ENCODE data around the gene CCND1. TPM values are rescaled to one million over a fixed set of nuclear protein-coding genes. Genes with fewer than 3 reads are reported as not detected.

Gene CCND1
- total RNA-seq, 1 donor from 2014 or later: 85.0 TPM

DNA sequence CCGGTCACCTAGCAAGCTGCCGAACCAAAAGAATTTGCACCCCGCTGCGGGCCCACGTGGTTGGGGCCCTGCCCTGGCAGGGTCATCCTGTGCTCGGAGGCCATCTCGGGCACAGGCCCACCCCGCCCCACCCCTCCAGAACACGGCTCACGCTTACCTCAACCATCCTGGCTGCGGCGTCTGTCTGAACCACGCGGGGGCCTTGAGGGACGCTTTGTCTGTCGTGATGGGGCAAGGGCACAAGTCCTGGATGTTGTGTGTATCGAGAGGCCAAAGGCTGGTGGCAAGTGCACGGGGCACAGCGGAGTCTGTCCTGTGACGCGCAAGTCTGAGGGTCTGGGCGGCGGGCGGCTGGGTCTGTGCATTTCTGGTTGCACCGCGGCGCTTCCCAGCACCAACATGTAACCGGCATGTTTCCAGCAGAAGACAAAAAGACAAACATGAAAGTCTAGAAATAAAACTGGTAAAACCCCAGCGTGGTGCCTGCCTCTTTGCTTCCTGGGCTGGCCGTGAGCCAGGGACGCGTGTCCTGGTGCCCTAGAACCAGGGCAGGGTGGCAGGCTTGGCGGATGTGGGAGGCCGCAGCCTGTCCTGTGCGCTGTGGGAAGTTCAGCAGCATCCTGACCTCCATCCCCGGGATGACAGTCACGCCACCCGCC lies 13.2 kb downstream of the CCND1 start:
- Mint-ChIP-seq H3K27me3 (ENCODE audit: insufficient read depth, low read depth) (peaks cover 9% of the 10 kb centered on the region), H3K9me3 (no peaks in the 10 kb centered on the region), H3K36me3 (peaks cover 21% of the 10 kb centered on the region), H3K27ac (no peak overlapping the region), H3K4me3 (no peak overlapping the region), H3K4me1 (peaks cover 45% of the 10 kb centered on the region)
- no peaks in the 10 kb centered on the region for H3K27me3 ChIP-seq
- no peaks in the 10 kb centered on the region for H3K79me2 ChIP-seq (ENCODE audit: low read depth)
- no peaks in the 10 kb centered on the region for H3K9me3 ChIP-seq (ENCODE audit: low read depth)
- peaks cover 20% of the 10 kb centered on the region for H3K4me1 ChIP-seq
- H4K20me1 ChIP-seq (ENCODE audit: low read depth): peaks cover 35% of the 10 kb centered on the region
- H3F3A ChIP-seq (ENCODE audit: low read depth): peaks cover 39% of the 10 kb centered on the region
- H3K27ac ChIP-seq: no peak overlapping the region
- no peak overlapping the region for H2AFZ ChIP-seq (replicated peaks)
- H3K36me3 ChIP-seq: no peaks in the 10 kb centered on the region
- TF ChIP-seq, protein P1, sequence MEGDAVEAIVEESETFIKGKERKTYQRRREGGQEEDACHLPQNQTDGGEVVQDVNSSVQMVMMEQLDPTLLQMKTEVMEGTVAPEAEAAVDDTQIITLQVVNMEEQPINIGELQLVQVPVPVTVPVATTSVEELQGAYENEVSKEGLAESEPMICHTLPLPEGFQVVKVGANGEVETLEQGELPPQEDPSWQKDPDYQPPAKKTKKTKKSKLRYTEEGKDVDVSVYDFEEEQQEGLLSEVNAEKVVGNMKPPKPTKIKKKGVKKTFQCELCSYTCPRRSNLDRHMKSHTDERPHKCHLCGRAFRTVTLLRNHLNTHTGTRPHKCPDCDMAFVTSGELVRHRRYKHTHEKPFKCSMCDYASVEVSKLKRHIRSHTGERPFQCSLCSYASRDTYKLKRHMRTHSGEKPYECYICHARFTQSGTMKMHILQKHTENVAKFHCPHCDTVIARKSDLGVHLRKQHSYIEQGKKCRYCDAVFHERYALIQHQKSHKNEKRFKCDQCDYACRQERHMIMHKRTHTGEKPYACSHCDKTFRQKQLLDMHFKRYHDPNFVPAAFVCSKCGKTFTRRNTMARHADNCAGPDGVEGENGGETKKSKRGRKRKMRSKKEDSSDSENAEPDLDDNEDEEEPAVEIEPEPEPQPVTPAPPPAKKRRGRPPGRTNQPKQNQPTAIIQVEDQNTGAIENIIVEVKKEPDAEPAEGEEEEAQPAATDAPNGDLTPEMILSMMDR (IDR thresholded peaks at IDR 0.05): no peak
- TF ChIP-seq EZH2phosphoT487 (IDR thresholded peaks at IDR 0.05): no peak
- no peak for TF ChIP-seq EZH2 (IDR thresholded peaks at IDR 0.05)
- no peak overlapping the region for H3K9ac ChIP-seq
- no peak for DNase-seq (ENCODE audit: low spot score)
- no peak overlapping the region for H3K4me3 ChIP-seq
- H3K4me2 ChIP-seq: no peak overlapping the region

DNA sequence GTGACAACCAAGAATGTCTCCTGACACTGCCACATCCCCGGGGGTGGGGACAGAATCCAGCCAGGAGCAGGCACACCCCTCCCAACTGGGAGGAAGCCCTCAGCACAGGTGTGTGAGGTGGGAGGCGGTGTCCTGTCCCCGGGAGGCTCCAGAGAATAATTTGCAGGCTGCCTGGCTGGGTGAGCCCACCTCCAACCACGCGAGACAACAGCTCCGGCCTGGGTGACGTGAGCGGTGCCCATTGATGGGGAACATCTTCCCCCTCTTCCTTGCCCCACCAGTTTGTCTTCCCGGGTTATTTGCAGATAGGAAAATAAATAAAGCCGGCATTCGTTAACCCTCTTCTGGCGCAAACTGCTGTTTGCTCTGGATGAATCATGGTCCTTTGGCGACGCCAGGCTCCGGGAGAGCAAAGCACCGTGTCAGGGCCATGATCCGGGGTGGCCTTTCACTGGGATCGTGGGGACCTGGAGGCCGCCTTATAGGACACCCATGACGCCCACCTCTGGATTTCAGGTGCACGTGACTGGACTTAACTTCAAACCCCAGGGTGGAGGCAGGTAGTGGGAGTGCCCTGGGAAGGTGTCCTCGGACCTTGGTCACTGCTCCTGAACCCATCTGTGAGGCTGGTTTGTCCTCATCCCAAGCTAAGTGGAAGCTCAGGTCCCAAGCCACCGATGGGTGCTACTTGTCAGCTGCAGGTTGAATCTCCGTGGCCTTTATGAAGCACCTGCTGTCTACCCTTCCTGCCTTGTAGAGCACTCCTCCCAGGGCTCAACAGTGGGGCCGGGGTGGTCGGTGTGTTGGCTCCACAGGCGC lies 13.9 kb downstream of the CCND1 start:
- Histone ChIP-seq H3K9me3 (ENCODE audit: low read depth) (no peaks in the 10 kb centered on the region), H3K27ac (no peak overlapping the region), H3F3A (ENCODE audit: low read depth) (peaks cover 46% of the 10 kb centered on the region), H3K4me2 (no peak overlapping the region), H3K36me3 (no peaks in the 10 kb centered on the region), H3K9ac (no peak overlapping the region), H3K4me3 (no peak overlapping the region), H3K79me2 (ENCODE audit: low read depth) (no peaks in the 10 kb centered on the region), H3K4me1 (peaks cover 23% of the 10 kb centered on the region), H4K20me1 (ENCODE audit: low read depth) (peaks cover 28% of the 10 kb centered on the region), H3K27me3 (no peaks in the 10 kb centered on the region), H2AFZ (replicated peaks) (no peak overlapping the region)
- no peak for DNase-seq (ENCODE audit: low spot score)
- H3K27ac Mint-ChIP-seq: peak overlapping the region; percentile 50
- peaks cover 50% of the 10 kb centered on the region for H3K4me1 Mint-ChIP-seq
- H3K9me3 Mint-ChIP-seq: no peaks in the 10 kb centered on the region
- peaks cover 16% of the 10 kb centered on the region for H3K36me3 Mint-ChIP-seq
- no peak overlapping the region for H3K4me3 Mint-ChIP-seq
- TF ChIP-seq EZH2 (IDR thresholded peaks at IDR 0.05) (no peak), EZH2phosphoT487 (IDR thresholded peaks at IDR 0.05) (no peak)
- TF ChIP-seq, protein P1 (IDR thresholded peaks at IDR 0.05): no peak
- H3K27me3 Mint-ChIP-seq (ENCODE audit: insufficient read depth, low read depth): peaks cover 9% of the 10 kb centered on the region

DNA sequence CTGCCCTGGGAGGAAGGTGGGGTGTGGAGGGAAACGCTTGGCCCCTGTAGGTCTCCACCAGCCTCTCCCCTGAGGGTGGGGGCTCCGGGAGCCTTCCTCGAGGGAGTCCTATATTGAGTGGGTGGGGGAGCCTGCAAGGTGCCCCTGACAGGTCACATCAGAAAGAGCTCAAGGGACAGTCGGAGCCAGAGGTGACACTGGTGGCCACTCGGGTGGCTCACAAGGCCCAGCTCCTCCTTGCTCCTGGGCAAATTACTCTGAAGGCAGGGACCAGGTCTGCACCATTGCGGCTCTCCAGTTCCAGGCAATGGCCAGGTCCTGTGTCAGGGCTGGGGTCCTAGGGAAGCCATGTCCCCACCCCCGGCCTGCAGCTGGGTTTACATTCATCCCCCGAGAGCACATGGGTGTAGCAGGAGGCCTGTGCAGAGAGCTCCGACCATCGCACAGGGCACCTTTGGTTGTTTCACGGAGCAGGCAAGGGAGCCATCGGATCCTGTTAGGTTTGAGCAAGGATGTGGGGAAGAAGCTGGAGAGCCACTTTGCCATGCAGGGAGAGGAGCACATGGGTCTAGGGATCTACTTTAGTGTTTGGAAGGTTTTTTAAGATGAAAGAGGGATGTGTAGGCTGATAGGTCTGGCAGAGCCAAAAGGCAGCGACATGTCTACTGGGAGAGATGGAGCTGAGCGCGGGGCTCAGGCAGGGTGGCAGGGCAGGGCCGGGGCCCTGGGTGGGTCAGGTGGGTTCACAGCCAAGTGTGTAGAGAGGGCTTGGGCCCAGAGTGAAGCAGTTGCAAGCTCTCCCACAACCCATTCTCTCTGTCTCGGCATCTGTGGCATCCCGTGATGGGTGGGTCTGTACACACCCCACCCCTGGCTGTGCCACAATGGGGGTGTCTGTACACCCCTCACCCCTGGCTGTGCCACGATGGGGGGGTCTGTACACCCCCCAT lies 14.8 kb downstream of the CCND1 start:
- no peak for TF ChIP-seq EZH2 (IDR thresholded peaks at IDR 0.05)
- TF ChIP-seq, protein P1 (IDR thresholded peaks at IDR 0.05): no peak
- TF ChIP-seq EZH2phosphoT487 (IDR thresholded peaks at IDR 0.05): no peak
- Mint-ChIP-seq H3K36me3 (peaks cover 18% of the 10 kb centered on the region), H3K4me3 (no peak overlapping the region), H3K27ac (peak overlapping the region; percentile 95), H3K4me1 (peaks cover 54% of the 10 kb centered on the region), H3K27me3 (ENCODE audit: insufficient read depth, low read depth) (peaks cover 9% of the 10 kb centered on the region), H3K9me3 (no peaks in the 10 kb centered on the region)
- Histone ChIP-seq H3K9me3 (ENCODE audit: low read depth) (no peaks in the 10 kb centered on the region), H3K4me3 (no peak overlapping the region), H3K9ac (no peak overlapping the region), H4K20me1 (ENCODE audit: low read depth) (peaks cover 19% of the 10 kb centered on the region), H3K36me3 (no peaks in the 10 kb centered on the region), H2AFZ (replicated peaks) (no peak overlapping the region), H3K4me2 (no peak overlapping the region), H3K79me2 (ENCODE audit: low read depth) (no peaks in the 10 kb centered on the region), H3K27me3 (no peaks in the 10 kb centered on the region), H3K27ac (no peak overlapping the region), H3K4me1 (peaks cover 23% of the 10 kb centered on the region), H3F3A (ENCODE audit: low read depth) (peaks cover 47% of the 10 kb centered on the region)
- no peak for DNase-seq (ENCODE audit: low spot score)

Data from neural progenitor cell (in vitro differentiated cells).